ENCODE results near the gene GAL3ST1. TPM values are rescaled to one million over a fixed set of nuclear protein-coding genes. Genes with fewer than 3 reads are reported as not detected.
"Not testable (repeated sequence)": the region's sequence is repeated elsewhere in the genome, so short reads cannot be mapped to it uniquely, and the experiment has no call there.

GAL3ST1 gene
- total RNA-seq, 2 experiments from 2014 or later: not detected

GRCh38 chr22:30606455-30607299 is 32.2 kb upstream of the GAL3ST1 start, which contains the start of gene TCN2:
Gene TCN2, plus strand, starts transcription at chr22:30607174. Its CDS starts 158 bp downstream, at chr22:30607332.
- H3K4me1 Mint-ChIP-seq: peaks cover 37% of the 10 kb centered on the region
- H3K27ac Mint-ChIP-seq: no peak within 1 kb of the TSS

DNA sequence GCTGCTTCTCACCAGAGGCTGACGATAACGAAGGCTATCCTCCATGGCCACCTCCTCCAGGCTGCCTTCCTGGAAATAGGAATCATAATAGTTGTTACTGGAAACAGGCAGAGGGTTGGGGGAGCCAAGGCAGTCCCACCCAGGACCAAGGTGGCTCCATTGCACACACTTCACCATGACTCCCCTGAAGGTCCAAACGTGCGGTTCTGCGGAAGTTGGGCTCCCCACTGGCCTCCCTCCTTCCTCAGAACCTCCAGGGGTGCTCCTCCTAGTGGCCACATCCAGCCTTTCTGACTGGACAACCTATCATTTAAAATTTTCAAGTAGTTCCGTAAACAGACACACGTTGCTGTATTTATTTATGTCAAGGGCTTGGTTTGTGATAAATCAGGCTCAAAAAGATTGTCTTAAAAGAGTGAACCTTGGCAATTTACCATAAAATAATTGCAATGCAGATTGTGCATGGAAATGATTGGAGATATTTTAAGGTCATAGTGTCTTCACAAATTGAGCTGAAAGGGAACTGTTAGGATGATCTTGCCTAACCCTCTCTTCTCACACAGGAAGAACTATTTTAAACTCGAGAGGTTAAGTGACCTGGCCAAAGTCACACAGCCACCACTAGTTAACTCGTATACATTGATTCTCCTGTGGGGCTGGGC is 31.1 kb upstream of the GAL3ST1 start:
- ATAC-seq (peak; percentile 47), DNase-seq (peak; percentile 64)
- Mint-ChIP-seq H3K9me3 (ENCODE audit: low read depth) (no peaks in the 10 kb centered on the region), H3K27ac (no peak overlapping the region), H3K27me3 (no peaks in the 10 kb centered on the region), H3K4me1 (peaks cover 37% of the 10 kb centered on the region), H3K36me3 (no peaks in the 10 kb centered on the region), H3K4me3 (no peak overlapping the region)
- CTCF ChIA-PET: interaction anchor here (0.9 to 2.6 kb wide), 8 partner anchors 10 to 804 kb away, joined by 3 to 13 read pairs (median 4); partner anchors contain the start of gene PES1

More at GRCh38 chr22:30606455-30607299, 32.2 kb upstream of the GAL3ST1 start, which contains the start of gene TCN2:
- Mint-ChIP-seq H3K9me3 (ENCODE audit: low read depth) (no peaks in the 10 kb centered on the region), H3K27me3 (no peaks in the 10 kb centered on the region), H3K4me3 (peak within 1 kb of the TSS; percentile 58), H3K36me3 (no peaks in the 10 kb centered on the region)
- DNase-seq: peak; percentile 70
- ATAC-seq: peak; percentile 70
- CTCF ChIA-PET: interaction anchor here (0.6 to 2.6 kb wide), 12 partner anchors 9 to 850 kb away, joined by 3 to 13 read pairs (median 3); partner anchors contain the start of genes PES1 and SELENOM

DNA sequence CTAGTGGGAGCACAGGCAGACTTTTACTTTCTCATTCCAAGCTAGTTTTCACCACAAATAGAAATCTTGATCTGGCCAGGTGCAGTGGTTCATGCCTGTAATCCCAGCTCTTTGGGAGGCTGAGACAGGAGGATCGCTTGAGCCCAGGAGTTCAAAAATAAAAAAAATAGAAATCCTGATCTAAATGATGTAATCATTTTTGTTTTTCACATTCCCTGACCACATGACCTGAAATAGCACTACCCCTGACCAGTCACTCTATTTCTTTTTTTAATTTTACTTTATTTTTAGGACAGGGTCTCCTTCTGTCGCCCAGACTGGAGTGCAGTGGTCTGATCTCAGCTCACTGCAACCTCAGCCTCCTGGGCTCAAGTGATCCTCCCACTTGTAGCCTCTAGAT is 30.3 kb upstream of the GAL3ST1 start:
- CTCF ChIA-PET: interaction anchor here (0.7 to 1.7 kb wide), 6 partner anchors 9 to 711 kb away, joined by 3 to 7 read pairs (median 3); partner anchors contain the start of gene SEC14L2
- Mint-ChIP-seq H3K4me3 (no peak overlapping the region), H3K4me1 (peaks cover 36% of the 10 kb centered on the region)

GRCh38 chr22:30603801-30604200 is 29.3 kb upstream of the GAL3ST1 start:
- Mint-ChIP-seq H3K27me3 (no peaks in the 10 kb centered on the region), H3K4me3 (no peak overlapping the region), H3K36me3 (no peaks in the 10 kb centered on the region), H3K4me1 (peaks cover 28% of the 10 kb centered on the region), H3K27ac (no peak overlapping the region), H3K9me3 (ENCODE audit: low read depth) (no peaks in the 10 kb centered on the region)
- no peak for ATAC-seq
- no peak for DNase-seq
- CTCF ChIA-PET: interaction anchor here (0.6 to 1.7 kb wide), 4 partner anchors 11 to 712 kb away, joined by 3 to 7 read pairs (median 3); no protein-coding TSS in a partner anchor

More for the DNA sequence above, 30.3 kb upstream of the GAL3ST1 start:
- no peak overlapping the region for H3K27ac Mint-ChIP-seq
- ATAC-seq (no peak), DNase-seq (no peak)
- no peaks in the 10 kb centered on the region for H3K36me3 Mint-ChIP-seq
- no peaks in the 10 kb centered on the region for H3K27me3 Mint-ChIP-seq
- no peaks in the 10 kb centered on the region for H3K9me3 Mint-ChIP-seq (ENCODE audit: low read depth)

DNA sequence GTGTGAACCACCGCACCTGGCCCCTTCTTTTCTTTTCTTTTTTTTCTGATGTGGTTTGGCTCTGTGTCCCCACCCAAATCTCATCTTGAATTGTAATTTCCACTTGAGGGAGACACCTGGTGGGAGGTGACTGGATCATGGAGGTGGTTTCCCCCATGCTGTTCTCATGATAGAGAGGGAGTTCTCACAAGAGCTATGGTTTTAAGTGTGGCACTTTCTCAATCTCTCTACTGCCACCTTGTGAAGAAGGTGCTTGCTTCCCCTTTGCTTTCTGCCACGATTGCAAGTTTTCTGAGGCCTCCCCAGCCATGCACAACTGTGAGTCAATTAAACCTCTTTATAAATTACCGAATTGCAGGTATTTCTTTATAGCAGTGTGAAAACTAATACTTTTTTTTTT is 27.6 kb upstream of the GAL3ST1 start:
- H3K27ac Mint-ChIP-seq: no peak overlapping the region
- peaks cover 13% of the 10 kb centered on the region for H3K4me1 Mint-ChIP-seq
- ATAC-seq: no peak
- no peaks in the 10 kb centered on the region for H3K36me3 Mint-ChIP-seq
- H3K4me3 Mint-ChIP-seq: no peak overlapping the region
- CTCF ChIA-PET: interaction anchor here (0.7 to 2.1 kb wide), 6 partner anchors 9 to 314 kb away, joined by 3 to 8 read pairs (median 3); no protein-coding TSS in a partner anchor
- no peak for DNase-seq
- no peaks in the 10 kb centered on the region for H3K9me3 Mint-ChIP-seq (ENCODE audit: low read depth)
- no peaks in the 10 kb centered on the region for H3K27me3 Mint-ChIP-seq

DNA sequence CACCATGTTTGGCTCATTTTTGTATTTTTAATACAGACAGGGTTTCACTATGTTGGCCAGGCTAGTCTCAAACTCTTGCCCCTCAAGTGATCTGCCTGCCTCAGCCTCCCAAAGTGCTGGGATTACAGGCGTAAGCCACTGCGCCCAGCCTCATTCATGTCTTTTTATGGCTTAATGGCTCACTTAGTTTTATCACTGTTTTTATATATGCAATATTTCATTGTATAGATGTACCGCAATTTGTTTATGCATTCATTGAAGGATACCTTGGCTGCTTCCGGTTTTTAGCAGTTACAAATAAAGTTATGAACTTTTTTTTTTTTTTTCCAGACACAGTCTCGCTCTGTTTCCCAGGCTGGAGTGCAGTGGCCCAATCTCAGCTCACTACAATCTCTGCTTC is 27.0 kb upstream of the GAL3ST1 start:
- ATAC-seq (no peak), DNase-seq (no peak)
- CTCF ChIA-PET: interaction anchor here (0.7 to 2.1 kb wide), 7 partner anchors 8 to 314 kb away, joined by 3 to 8 read pairs (median 3); no protein-coding TSS in a partner anchor
- Mint-ChIP-seq H3K36me3 (no peaks in the 10 kb centered on the region), H3K27me3 (no peaks in the 10 kb centered on the region), H3K4me3 (no peak overlapping the region), H3K4me1 (peaks cover 11% of the 10 kb centered on the region), H3K27ac (no peak overlapping the region), H3K9me3 (ENCODE audit: low read depth) (no peaks in the 10 kb centered on the region)

DNA sequence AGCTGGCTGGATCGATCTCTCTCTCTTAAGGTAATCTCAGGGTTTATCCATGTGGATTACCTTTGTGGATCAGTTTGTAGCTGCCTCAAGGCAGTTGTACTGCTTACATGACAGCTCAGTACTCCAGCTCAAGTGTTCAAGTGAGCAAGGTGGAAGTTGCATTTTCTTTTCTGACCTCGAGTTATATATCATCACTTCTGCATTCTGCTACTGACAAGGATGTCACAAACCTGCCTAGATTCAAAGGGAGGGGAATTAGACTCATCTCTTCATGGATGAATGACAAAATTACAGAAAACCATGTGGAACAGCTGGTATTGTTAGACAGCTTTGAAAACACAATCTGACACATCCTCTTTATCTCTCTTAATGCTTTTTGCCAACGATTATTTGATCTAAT is 26.5 kb upstream of the GAL3ST1 start:
- Mint-ChIP-seq H3K4me3 (no peak overlapping the region), H3K9me3 (ENCODE audit: low read depth) (no peaks in the 10 kb centered on the region), H3K4me1 (peaks cover 7% of the 10 kb centered on the region), H3K36me3 (no peaks in the 10 kb centered on the region), H3K27me3 (no peaks in the 10 kb centered on the region), H3K27ac (no peak overlapping the region)
- CTCF ChIA-PET: interaction anchor here (1.1 to 2.1 kb wide), 4 partner anchors 34 to 313 kb away, joined by 3 to 8 read pairs (median 6); no protein-coding TSS in a partner anchor
- no peak for ATAC-seq
- DNase-seq: no peak

DNA sequence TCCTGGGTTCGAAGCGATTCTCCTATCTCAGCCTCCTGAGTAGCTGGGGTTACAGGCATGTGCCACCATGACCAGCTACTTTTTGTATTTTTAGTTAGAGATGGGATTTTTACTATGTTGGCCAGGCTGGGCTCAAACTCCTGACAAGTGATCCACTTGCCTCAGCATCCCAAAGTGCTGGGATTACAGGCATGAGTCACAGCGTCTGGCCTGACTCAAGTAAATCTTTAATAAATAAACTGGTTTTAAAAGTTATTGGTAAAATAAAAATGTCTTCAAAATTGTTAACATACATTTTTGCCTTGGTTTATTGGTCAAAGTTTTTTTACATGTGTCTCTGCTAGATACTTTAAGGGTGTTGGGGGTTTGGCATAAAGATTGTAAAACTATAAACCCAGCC is 24.5 kb upstream of the GAL3ST1 start:
- Mint-ChIP-seq H3K27me3 (peaks cover 6% of the 10 kb centered on the region), H3K36me3 (no peaks in the 10 kb centered on the region), H3K4me1 (peaks cover 2% of the 10 kb centered on the region), H3K4me3 (no peak overlapping the region), H3K9me3 (ENCODE audit: low read depth) (no peaks in the 10 kb centered on the region), H3K27ac (no peak overlapping the region)
- CTCF ChIA-PET: interaction anchor here (1.3 to 2.2 kb wide), 2 partner anchors 9 to 35 kb away, joined by 4 to 9 read pairs; no protein-coding TSS in a partner anchor
- ATAC-seq (no peak), DNase-seq (no peak)

DNA sequence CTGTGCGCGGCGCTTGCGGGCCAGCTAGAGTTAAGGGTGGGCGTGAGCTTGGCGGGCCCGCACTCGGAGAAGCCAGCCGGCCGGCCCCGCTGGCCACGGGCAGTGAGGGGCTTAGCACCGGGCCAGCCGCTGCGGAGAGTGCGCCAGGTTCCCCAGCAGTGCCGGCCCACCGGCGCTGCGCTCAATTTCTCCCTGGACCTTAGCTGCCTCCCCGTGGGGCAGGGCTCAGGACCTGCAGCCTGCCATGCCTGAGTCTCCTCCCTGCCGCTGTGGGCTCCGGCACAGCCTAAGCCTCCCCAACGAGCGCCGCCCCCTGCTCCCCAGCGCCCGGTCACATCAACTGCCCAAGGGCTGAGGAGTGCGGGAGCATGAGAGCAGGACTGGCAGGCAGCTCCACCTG is 22.4 kb upstream of the GAL3ST1 start:
- DNase-seq: no peak
- no peak for ATAC-seq
- peaks cover 1% of the 10 kb centered on the region for H3K4me1 Mint-ChIP-seq
- H3K27me3 Mint-ChIP-seq: peaks cover 13% of the 10 kb centered on the region
- H3K36me3 Mint-ChIP-seq: no peaks in the 10 kb centered on the region
- no peak overlapping the region for H3K4me3 Mint-ChIP-seq
- CTCF ChIA-PET: interaction anchor here (2.2 kb wide), 1 partner anchor 38 kb away, joined by 9 read pairs; no protein-coding TSS in a partner anchor
- H3K27ac Mint-ChIP-seq: no peak overlapping the region
- no peaks in the 10 kb centered on the region for H3K9me3 Mint-ChIP-seq (ENCODE audit: low read depth)

DNA sequence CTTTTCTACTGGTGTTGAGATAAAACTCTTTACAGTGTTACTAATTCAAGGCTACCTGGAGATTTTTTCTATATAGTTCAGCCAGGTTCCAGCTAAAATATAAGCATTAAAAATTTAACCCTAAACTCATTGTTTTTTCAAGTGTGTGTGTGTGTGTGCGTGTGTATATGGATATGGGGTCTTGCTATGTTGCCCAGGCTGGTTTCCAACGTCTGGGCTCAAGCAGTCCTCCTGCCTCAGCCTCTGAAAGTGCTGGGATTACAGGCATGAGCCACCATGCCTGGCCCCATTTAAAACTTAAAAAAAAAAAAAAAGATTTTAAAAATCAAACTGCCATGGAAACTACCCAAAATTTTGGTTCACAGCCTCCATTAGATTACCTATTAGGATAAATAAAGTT is 21.7 kb upstream of the GAL3ST1 start:
- CTCF ChIA-PET: interaction anchor here (0.8 to 1.2 kb wide), 2 partner anchors 8 to 10 kb away, joined by 3 to 4 read pairs; no protein-coding TSS in a partner anchor
- H3K27ac Mint-ChIP-seq: no peak overlapping the region
- no peak overlapping the region for H3K4me3 Mint-ChIP-seq
- H3K4me1 Mint-ChIP-seq: peaks cover 1% of the 10 kb centered on the region
- peaks cover 13% of the 10 kb centered on the region for H3K27me3 Mint-ChIP-seq
- DNase-seq (no peak), ATAC-seq (no peak)
- no peaks in the 10 kb centered on the region for H3K9me3 Mint-ChIP-seq (ENCODE audit: low read depth)
- no peaks in the 10 kb centered on the region for H3K36me3 Mint-ChIP-seq

GRCh38 chr22:30592360-30592713 is 17.9 kb upstream of the GAL3ST1 start:
- CTCF ChIA-PET: interaction anchor here (1.0 to 1.7 kb wide), 5 partner anchors 12 to 491 kb away, joined by 3 to 7 read pairs (median 4); no protein-coding TSS in a partner anchor
- not testable (repeated sequence) for H3K27ac Mint-ChIP-seq; DNase-seq; H3K9me3 Mint-ChIP-seq (ENCODE audit: low read depth); H3K4me3 Mint-ChIP-seq; H3K4me1 Mint-ChIP-seq; H3K36me3 Mint-ChIP-seq; ATAC-seq
- H3K27me3 Mint-ChIP-seq: peaks cover 13% of the 10 kb centered on the region

GRCh38 chr22:30591588-30592359 is 17.3 kb upstream of the GAL3ST1 start, which contains the start of gene PES1:
Gene PES1, minus strand, starts transcription at chr22:30591910. Its CDS starts 77 bp downstream, at chr22:30591833.
- peak; percentile 98 for ATAC-seq
- Mint-ChIP-seq H3K9me3 (ENCODE audit: low read depth) (no peaks in the 10 kb centered on the region), H3K36me3 (peaks cover 11% of the 10 kb centered on the region), H3K4me1 (peaks cover 1% of the 10 kb centered on the region), H3K27me3 (peaks cover 13% of the 10 kb centered on the region), H3K27ac (no peak within 1 kb of the TSS), H3K4me3 (no peak within 1 kb of the TSS)
- CTCF ChIA-PET: interaction anchor here (1.0 to 2.4 kb wide), 4 partner anchors 15 to 492 kb away, joined by 3 to 13 read pairs (median 4); partner anchors contain the start of gene TCN2
- peak; percentile 97 for DNase-seq

Measured in activated CD8-positive, alpha-beta memory T cell treated with anti-CD3 and anti-CD28 coated beads, Interleukin-2, amount 10 ng/mL, durations not matched to agents 7 days and 5 days (primary cell).